ENCODE measurements around the gene PGC. TPM values are rescaled to one million over a fixed set of nuclear protein-coding genes. Genes with fewer than 3 reads are reported as not detected.

Gene PGC
- total RNA-seq, 4 donors from 2014 or later = not detected

DNA sequence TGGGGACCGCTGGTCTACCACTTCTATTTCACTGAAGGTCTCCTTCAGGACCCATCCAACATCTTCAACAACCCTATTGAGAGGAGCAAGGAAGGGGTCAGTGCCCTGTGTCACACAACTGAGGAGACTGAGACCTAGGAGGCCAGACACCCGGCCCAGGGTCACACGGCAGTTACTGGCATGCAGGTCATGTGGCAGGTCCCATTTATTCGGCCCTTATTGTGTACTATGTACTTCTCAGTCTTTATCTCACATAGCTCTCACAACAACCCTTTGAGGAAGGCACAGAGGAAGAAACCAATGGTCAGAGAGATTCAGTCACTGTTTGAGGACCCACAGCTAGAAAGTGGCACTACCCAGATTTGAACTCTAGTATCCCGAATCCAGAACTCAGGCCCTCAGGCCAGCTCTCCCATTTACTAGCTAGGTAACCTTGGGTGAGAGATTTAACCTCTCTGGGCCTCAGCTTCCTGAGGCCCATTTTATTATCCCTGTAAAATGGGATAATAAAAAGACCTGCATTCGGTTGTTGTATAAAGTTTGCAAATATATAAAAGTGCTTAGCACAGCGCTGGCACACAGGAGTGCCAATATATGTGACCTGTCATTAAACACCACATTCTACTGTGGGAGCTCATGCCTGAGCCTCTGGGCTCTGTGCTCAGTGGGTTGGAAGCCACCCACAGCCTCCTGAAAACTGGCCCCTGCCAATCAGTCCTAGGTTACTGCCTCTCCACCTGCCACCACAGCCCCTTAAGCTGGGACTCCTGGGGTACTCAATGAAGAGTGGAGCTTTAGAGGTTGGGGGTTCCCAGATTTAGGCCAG is 27.5 kb downstream of the PGC start:
- TF ChIP-seq, protein P1, sequence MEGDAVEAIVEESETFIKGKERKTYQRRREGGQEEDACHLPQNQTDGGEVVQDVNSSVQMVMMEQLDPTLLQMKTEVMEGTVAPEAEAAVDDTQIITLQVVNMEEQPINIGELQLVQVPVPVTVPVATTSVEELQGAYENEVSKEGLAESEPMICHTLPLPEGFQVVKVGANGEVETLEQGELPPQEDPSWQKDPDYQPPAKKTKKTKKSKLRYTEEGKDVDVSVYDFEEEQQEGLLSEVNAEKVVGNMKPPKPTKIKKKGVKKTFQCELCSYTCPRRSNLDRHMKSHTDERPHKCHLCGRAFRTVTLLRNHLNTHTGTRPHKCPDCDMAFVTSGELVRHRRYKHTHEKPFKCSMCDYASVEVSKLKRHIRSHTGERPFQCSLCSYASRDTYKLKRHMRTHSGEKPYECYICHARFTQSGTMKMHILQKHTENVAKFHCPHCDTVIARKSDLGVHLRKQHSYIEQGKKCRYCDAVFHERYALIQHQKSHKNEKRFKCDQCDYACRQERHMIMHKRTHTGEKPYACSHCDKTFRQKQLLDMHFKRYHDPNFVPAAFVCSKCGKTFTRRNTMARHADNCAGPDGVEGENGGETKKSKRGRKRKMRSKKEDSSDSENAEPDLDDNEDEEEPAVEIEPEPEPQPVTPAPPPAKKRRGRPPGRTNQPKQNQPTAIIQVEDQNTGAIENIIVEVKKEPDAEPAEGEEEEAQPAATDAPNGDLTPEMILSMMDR (IDR thresholded peaks at IDR 0.05; ENCODE audit: low read depth) = no peak

DNA sequence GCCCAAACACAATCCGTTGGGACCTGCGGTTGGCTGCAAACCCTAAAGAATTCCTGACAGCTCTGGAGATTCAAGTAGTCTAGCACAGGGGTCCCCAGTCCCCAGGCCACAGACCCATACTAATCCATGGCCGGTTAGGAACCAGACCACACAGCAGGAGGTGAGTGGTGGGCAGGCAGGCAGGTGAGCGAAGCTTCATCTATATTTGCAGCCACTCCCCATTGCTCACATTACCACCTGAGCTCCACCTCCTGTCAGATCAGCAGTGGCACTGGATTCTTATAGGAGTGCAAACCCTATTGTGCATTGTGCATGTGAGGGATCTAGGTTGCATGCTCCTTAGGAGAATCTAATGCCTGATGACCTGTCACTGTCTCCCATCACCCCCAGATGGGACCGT is 28.4 kb downstream of the PGC start:
- TF ChIP-seq, protein P1 (IDR thresholded peaks at IDR 0.05; ENCODE audit: low read depth) = no peak

DNA sequence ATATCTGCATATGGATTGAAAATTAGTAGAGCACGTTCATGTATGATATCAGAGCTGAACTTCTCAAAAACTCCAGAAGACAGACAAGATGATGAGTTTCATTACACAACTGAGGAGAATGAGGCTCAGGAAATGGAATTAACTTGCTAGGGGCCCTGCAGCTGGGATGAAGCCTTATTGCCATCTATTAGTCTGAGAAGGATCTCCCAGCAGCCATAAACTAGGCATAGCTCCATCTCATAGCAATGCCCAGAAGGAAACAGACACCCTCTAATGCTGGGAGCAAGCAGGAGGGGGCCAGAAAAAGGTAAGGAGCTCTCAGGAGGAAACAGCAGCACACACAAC is 29.8 kb downstream of the PGC start:
- TF ChIP-seq, protein P1 (IDR thresholded peaks at IDR 0.05; ENCODE audit: low read depth) = no peak

DNA sequence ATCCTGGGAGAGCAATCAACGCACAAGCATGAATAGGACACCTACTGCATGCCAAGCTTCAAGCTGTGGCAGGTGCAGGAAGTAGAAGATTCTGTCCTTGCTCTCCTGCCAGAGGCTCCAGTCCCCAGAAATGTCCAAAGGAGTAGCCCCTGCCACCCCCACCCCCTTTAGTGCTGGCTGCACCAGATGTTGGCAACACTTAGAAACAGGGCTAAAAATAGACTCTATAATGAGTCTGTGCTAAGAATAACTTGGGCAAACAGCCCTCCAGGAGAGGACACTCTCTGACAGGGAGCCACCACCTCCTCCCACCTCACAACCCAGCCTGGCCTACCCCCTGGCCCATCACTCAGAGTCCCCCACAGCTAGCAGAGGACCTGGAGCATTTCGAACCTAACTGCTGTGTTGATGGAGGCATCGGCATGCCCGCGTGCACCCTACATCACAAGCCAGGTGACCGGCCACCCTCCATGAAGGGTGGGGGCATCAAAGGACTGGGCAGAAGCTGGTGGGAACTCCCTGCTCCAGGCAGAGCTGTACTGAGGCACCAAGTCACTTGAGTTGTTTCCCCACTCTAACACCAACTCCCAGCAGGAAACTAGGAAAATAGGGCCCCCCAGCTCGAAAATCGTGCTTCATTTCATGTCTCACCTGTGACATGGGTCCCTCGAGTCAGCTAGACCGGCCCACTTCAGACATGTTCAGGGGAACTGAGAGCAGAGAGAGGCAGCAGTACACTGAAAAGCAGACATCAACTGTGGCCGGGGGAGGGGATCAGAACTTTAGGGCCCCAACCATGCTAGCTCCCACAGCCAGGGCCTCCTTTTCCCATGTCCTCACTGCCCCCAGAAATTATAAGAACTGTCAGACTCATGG is 30.4 kb downstream of the PGC start:
- TF ChIP-seq, protein P1 (IDR thresholded peaks at IDR 0.05; ENCODE audit: low read depth) = no peak

DNA sequence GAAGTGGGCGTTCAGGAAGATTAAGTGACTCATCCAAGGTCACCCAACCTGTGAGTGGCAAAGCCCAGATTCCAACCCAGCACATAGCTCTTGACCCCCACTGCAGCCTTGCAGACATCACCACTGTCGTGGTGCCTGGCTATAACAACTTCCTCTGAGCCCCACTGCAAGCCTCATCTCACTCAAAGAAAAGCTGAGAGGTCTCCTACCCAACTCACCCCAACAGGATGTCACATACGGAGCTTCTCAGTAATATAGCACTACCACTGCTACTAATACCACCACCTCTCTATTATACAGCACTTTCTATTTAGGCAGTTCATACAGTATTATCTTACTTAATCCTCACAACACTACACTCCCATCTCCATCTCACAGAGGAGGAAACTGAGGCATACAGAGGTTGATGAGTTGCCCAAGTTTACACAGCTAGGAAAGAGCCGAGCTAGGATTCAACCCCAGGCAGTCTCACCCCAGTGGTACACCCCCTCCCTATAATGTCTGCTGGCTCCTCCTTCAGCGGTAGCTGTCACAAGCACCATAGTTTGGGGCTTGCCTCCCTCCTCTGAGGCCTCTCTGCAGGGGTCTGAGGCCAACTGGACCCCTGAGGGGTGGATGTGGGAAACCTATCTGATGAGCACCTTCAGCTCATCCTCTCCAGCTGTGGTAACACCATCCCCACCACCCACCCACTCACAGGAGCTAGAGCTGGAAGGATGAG is 31.2 kb downstream of the PGC start:
- TF ChIP-seq, protein P1 (IDR thresholded peaks at IDR 0.05; ENCODE audit: low read depth) = no peak

DNA sequence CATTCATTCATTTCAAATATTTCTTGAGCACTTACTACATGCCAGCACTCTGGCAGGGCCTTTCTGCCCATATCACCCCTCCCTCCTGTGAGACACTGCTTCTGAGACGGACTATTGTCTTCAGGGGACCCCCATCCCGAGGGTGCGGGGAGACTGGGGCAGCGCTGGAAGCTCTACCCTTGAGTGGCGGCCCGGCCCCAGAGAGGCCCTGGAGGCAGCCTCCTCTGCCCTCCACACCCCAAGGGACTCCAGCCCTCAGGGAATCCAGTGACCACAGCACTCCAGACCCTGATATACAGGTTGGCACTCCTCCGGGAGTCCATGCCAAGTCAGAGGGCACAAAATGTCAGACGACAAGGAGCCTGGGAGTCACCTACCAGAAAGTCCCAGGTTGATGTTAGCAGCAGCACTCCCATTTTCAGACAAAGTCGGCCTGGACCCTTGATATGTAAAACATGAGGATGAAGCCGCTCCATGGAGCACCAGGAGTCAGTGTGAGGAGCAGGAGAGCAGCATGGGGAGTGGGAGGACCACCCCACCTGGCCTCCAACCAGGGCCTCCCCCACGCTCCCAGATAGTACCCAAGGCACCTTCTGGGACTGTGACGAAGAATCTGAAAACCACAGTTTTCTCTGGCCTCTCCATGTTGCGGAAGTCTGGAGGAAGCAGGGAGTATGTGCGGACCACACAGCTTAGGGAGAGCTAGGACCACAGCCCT is 32.5 kb downstream of the PGC start:
- TF ChIP-seq, protein P1 (IDR thresholded peaks at IDR 0.05; ENCODE audit: low read depth) = no peak
